SK-N-SH (cell line): ENCODE data around the gene LPP. TPM values are rescaled to one million over a fixed set of nuclear protein-coding genes. Genes with fewer than 3 reads are reported as not detected.
A peak's percentile ranks its signal among the peaks of the same experiment; 100 is the strongest.

ENCODE experiments used
- CTCF ChIA-PET: fragments of 300-600, 350-600 bp; formaldehyde crosslinking; extraction: SDS; loops from one replicate; lab custom pipeline; 2021; lab: Yijun Ruan, JAX
- POLR2A ChIA-PET: fragments of 350-600 bp; sonication (Branson Sonifier 250); formaldehyde crosslinking; extraction: SDS; loops from one replicate; lab custom pipeline; 2020; ENCODE audit warnings: antibody characterized with exemption, inconsistent platforms; lab: Yijun Ruan, JAX
- DNase-seq: peaks from one replicate; pipeline ENCODE4 v3.0.0; 2012
- H2AFZ ChIP-seq: fragments of 200-600 bp; sonication (generic); 2 replicates; pipeline ENCODE4 v1.8.1; 2016; ENCODE audit warnings: antibody characterized with exemption, mild to moderate bottlenecking, low read depth
- H3F3A ChIP-seq: fragments of 200-600 bp; sonication (generic); replicated peaks from 2 replicates; pipeline ENCODE3; 2016; ENCODE audit warnings: antibody characterized with exemption, mild to moderate bottlenecking; ENCODE audit not compliant: insufficient read depth
- H3K27ac ChIP-seq, 2 experiments: fragments of 200-500 bp in 1 of 2; fragments of 200-600 bp in 1 of 2; sonication (Bioruptor generic) in 1 of 2; sonication (generic), shearing (Covaris generic) in 1 of 2; 2 replicates each; pipeline versions ENCODE4 v1.5.1 to v1.6.1; 2014 to 2016; ENCODE audit warnings: low read depth in 2 of 2, inconsistent platforms in 1 of 2, low read length in 1 of 2, mild to moderate bottlenecking in 1 of 2, mixed read lengths in 1 of 2
- H3K27me3 ChIP-seq: fragments of 200-600 bp; sonication (generic), shearing (Covaris generic); 2 replicates; pipeline ENCODE4 v1.6.1; 2016; ENCODE audit warnings: mixed run types; ENCODE audit not compliant: insufficient read depth
- H3K36me3 ChIP-seq, 2 experiments: fragments of 200-500 bp in 1 of 2; fragments of 200-600 bp in 1 of 2; sonication (Bioruptor generic) in 1 of 2; sonication (generic) in 1 of 2; replicated peaks in 1 of 2; 2 replicates each; pipeline versions ENCODE3 to v1.5.1; 2014 to 2016; ENCODE audit warnings: low read length in 1 of 2, mild to moderate bottlenecking in 1 of 2; ENCODE audit not compliant: insufficient read depth in 2 of 2, control insufficient read depth in 1 of 2
- H3K4me1 ChIP-seq, 2 experiments: fragments of 200-500 bp in 1 of 2; fragments of 200-600 bp in 1 of 2; sonication (Bioruptor generic) in 1 of 2; sonication (generic), shearing (Covaris generic) in 1 of 2; 2 replicates each; pipeline versions ENCODE4 v1.5.1 to v1.6.1; 2014 to 2016; ENCODE audit warnings: low read depth in 1 of 2, low read length in 1 of 2, mixed run types in 1 of 2; ENCODE audit not compliant: insufficient read depth in 2 of 2, control insufficient read depth in 1 of 2
- H3K4me2 ChIP-seq: fragments of 200-600 bp; sonication (generic), shearing (Covaris generic); 2 replicates; pipeline ENCODE4 v1.6.1; 2017; ENCODE audit warnings: mixed run types
- H3K4me3 ChIP-seq, 2 experiments: fragments of 200-500 bp in 1 of 2; fragments of 200-600 bp in 1 of 2; sonication (Bioruptor generic) in 1 of 2; sonication (generic), shearing (Covaris generic) in 1 of 2; 2 replicates each; pipeline versions ENCODE4 v1.5.1 to v1.8.1; 2014 to 2016; ENCODE audit warnings: low read depth in 2 of 2, inconsistent platforms in 1 of 2, low read length in 1 of 2, mild to moderate bottlenecking in 1 of 2, mixed read lengths in 1 of 2, moderate library complexity in 1 of 2
- H3K79me2 ChIP-seq: fragments of 200-600 bp; sonication (generic); 2 replicates; pipeline ENCODE4 v1.8.1; 2017; ENCODE audit warnings: mild to moderate bottlenecking; ENCODE audit not compliant: insufficient read depth
- H3K9ac ChIP-seq: fragments of 200-600 bp; sonication (generic); 2 replicates; pipeline ENCODE4 v1.6.1; 2017; ENCODE audit warnings: mixed run types
- H3K9me2 ChIP-seq: fragments of 200-600 bp; sonication (generic); 2 replicates; pipeline ENCODE4 v1.6.1; 2017; ENCODE audit warnings: mixed run types
- H3K9me3 ChIP-seq: fragments of 200-600 bp; sonication (generic); 2 replicates; pipeline ENCODE4 v1.6.1; 2017; ENCODE audit warnings: mixed run types, mild to moderate bottlenecking, moderate library complexity
- H4K20me1 ChIP-seq: fragments of 200-600 bp; sonication (generic); 2 replicates; pipeline ENCODE4 v1.6.1; 2017; ENCODE audit warnings: mild to moderate bottlenecking, mixed run types; ENCODE audit not compliant: insufficient read depth
- FOSL2 ChIP-seq: IDR thresholded peaks from 2 replicates; pipeline ENCODE4 v1.4.0; 2012; ENCODE audit warnings: low read depth, mild to moderate bottlenecking, moderate library complexity, borderline replicate concordance
- GATA2 ChIP-seq: sonication (generic); formaldehyde crosslinking; IDR thresholded peaks from 2 replicates; pipeline ENCODE4 v1.5.0; 2020; ENCODE audit warnings: mild to moderate bottlenecking, missing genetic modification reagents
- JUND ChIP-seq: IDR thresholded peaks from 2 replicates; pipeline ENCODE4 v1.4.0; 2012
- NFIC ChIP-seq: IDR thresholded peaks from 2 replicates; pipeline ENCODE4 v1.4.0; 2012; ENCODE audit warnings: borderline replicate concordance
- RAD21 ChIP-seq: IDR thresholded peaks from 2 replicates; pipeline ENCODE4 v1.6.1; 2012; ENCODE audit warnings: mild to moderate bottlenecking, low read length
- RCOR1 ChIP-seq: fragments of 150-350 bp; IDR thresholded peaks from 2 replicates; pipeline ENCODE4 v1.6.1; 2017; ENCODE audit warnings: antibody characterized with exemption, low read length
- RXRA ChIP-seq: IDR thresholded peaks from 2 replicates; pipeline ENCODE4 v1.4.0; 2012; ENCODE audit warnings: low read depth, mild to moderate bottlenecking, borderline replicate concordance
- SIN3A ChIP-seq: IDR thresholded peaks from 2 replicates; pipeline ENCODE4 v1.6.1; 2012; ENCODE audit warnings: low read depth, mild to moderate bottlenecking, low read length, moderate library complexity, borderline replicate concordance
- SMC3 ChIP-seq: IDR thresholded peaks from 2 replicates; pipeline ENCODE4 v1.6.1; 2012; ENCODE audit warnings: low read depth, low read length, improper control_type of control experiment
- TCF12 ChIP-seq: IDR thresholded peaks from 2 replicates; pipeline ENCODE4 v1.4.0; 2012
- WGBS: methylation state at CpG from one replicate; pipeline ENCODE4 v1.1.6; 2017; ENCODE audit warnings: low lambda C conversion rate; 5-methylcytosine and 5-hydroxymethylcytosine counted together
- polyA plus RNA-seq, 3 experiments: library from polyadenylated mRNA; depleted of rRNA; stranded (reverse); fragments of >200 nt; gene quantifications; 2 replicates each; pipeline ENCODE4 v1.2.3, GENCODE V29; 2012
- TF ChIP-seq, protein P1 (sequence below): IDR thresholded peaks from 2 replicates; pipeline ENCODE4 v1.4.0; 2012; ENCODE audit warnings: low read depth, borderline replicate concordance
- TF ChIP-seq, protein P2 (sequence below): IDR thresholded peaks from 2 replicates; pipeline ENCODE4 v1.4.0; 2012; ENCODE audit warnings: low read depth

LPP gene
- polyA plus RNA-seq, 1 of the 3 experiments (the other 2 are of a cell fraction) = 6.6 TPM

DNA sequence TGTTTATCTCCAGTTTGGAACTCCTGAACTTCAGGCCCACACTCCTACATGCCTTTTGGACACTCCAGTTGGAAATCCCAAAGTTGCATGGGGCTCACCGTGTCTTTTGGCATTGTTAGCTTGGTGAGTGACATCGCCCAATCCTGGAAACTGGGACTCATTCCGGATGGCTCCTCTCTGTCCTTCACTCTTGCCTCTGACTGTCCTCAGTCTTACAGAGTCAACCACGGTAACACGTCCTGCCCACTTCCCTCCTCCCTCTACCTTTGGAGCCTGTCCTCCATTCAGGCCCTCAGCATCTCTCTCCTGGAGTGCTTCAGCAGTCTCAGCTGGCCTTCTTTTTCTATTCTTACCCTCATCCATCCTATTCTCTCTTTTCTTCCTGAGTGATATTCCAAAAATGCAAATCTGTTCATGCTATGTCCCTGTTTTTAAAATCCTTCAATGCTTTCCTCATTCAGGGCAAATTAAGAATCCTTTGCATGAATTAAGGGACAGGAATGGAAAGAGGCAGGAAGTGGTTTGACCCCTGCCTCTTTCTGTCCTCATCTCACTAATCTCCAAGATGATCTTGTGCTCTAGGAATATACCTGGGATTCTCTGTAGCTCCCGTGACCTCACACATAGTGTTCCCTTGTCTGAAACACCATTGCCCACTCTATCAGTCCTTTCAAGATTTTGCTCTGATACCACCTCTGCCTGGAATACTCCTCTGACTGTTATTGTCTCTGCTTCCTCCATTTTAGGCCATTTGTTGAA, 42.5 kb downstream of the LPP start:
- Histone ChIP-seq H3K4me3 (no peak overlapping the region), H3K27ac (peak overlapping the region in 1 of 2 experiments; percentile 42; a peak in 2 of 4 replicates), H3K9me2 (no peaks in the 10 kb centered on the region), H3K79me2 (peaks cover 98% of the 10 kb centered on the region), H4K20me1 (peaks cover 5% of the 10 kb centered on the region), H3K27me3 (no peaks in the 10 kb centered on the region), H3K4me1 (peaks cover 0 to 16% of the 10 kb centered on the region in 2 experiments; a peak in 3 of 4 replicates), H2AFZ (no peak overlapping the region), H3F3A (peaks cover 11% of the 10 kb centered on the region), H3K9ac (no peak overlapping the region), H3K4me2 (peak overlapping the region; percentile 36), H3K9me3 (no peaks in the 10 kb centered on the region), H3K36me3 (peaks cover 4 to 9% of the 10 kb centered on the region in 2 experiments)
- DNase-seq = no peak
- WGBS = 53% methylated on average over 6 of the region's 6 CpGs
- POLR2A ChIA-PET = no interaction called here
- CTCF ChIA-PET = interaction anchor here (0.8 kb wide), 1 partner anchor 456 kb away, joined by 3 read pairs; no protein-coding TSS in a partner anchor
- TF ChIP-seq NFIC = no peak
- TF ChIP-seq RXRA = 0 out of 2 replicates have a peak, but pooled peaks have one; percentile 27

DNA sequence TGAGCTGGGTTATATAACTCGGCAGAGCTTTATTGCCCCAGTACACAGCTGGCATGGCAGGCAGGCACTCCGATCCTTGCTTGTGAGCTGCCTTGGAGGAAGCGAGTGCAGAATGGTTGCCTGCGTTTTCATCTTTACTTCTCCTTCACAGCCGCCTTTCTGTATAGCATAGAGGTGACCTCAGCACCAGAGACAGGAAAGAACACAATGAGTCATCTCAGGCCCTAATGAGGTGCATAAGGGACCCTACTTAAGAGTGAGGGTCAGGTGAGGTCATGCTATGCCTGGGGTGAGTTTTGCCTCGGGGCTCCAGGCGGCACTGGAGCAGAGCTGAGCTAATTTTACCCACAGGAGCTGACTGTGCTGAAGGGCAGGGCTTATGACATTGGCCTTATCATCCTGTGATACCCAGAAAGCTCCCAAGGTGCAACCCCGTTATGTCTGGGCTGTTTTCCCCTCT, 43.5 kb downstream of the LPP start:
- peak overlapping the region in 1 of 2 experiments; percentile 42; a peak in 3 of 4 replicates for H3K27ac ChIP-seq
- CTCF ChIA-PET = interaction anchor here (0.8 kb wide), 1 partner anchor 457 kb away, joined by 3 read pairs; no protein-coding TSS in a partner anchor
- no peak overlapping the region for H3K4me3 ChIP-seq
- H4K20me1 ChIP-seq = peaks cover 7% of the 10 kb centered on the region
- peaks cover 98% of the 10 kb centered on the region for H3K79me2 ChIP-seq
- WGBS = 60% methylated on average over 7 of the region's 8 CpGs
- POLR2A ChIA-PET = no interaction called here
- no peak for DNase-seq
- H3K9me2 ChIP-seq = no peaks in the 10 kb centered on the region
- peaks cover 0 to 16% of the 10 kb centered on the region in 2 experiments; a peak in 3 of 4 replicates for H3K4me1 ChIP-seq
- no peaks in the 10 kb centered on the region for H3K9me3 ChIP-seq
- peaks cover 14% of the 10 kb centered on the region for H3F3A ChIP-seq
- TF ChIP-seq SMC3 (no peak), FOSL2 (peak; percentile 63; the same call in 1 of the 2 replicates), RAD21 (no peak), RXRA (peak; percentile 82; the same call in 1 of the 2 replicates), TCF12 (peak; percentile 55), JUND (peak; percentile 49)
- peak overlapping the region; percentile 36 for H3K4me2 ChIP-seq
- no peaks in the 10 kb centered on the region for H3K27me3 ChIP-seq
- H3K36me3 ChIP-seq = peaks cover 4 to 9% of the 10 kb centered on the region in 2 experiments
- no peak overlapping the region for H2AFZ ChIP-seq
- no peak overlapping the region for H3K9ac ChIP-seq

DNA sequence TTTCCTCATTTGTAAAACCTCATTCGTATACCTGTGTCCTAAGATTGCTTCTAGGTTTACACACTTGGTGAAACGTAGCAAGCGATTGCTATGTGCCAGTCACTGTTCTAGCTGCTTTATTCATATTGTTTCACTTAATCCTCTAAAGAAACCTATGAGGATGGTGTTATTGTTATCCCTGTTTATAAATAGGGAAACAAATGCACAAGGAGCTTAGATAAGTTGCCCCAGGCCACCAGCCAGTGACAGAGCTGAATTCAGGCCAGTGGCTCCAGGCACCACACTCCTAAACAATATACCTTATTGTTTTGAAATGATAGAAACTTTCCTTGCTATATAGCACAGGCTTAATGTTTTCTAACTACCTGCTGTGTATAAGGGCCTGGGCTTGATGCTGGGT, 44.0 kb downstream of the LPP start:
- H3K9me2 ChIP-seq = no peaks in the 10 kb centered on the region
- H3K4me3 ChIP-seq = no peak overlapping the region
- peaks cover 96% of the 10 kb centered on the region for H3K79me2 ChIP-seq
- TF ChIP-seq, protein P1, sequence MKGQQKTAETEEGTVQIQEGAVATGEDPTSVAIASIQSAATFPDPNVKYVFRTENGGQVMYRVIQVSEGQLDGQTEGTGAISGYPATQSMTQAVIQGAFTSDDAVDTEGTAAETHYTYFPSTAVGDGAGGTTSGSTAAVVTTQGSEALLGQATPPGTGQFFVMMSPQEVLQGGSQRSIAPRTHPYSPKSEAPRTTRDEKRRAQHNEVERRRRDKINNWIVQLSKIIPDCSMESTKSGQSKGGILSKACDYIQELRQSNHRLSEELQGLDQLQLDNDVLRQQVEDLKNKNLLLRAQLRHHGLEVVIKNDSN = no peak
- TF ChIP-seq, protein P2, sequence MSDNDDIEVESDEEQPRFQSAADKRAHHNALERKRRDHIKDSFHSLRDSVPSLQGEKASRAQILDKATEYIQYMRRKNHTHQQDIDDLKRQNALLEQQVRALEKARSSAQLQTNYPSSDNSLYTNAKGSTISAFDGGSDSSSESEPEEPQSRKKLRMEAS = no peak
- TF ChIP-seq GATA2 (CRISPR knock-in tag) (no peak), SIN3A (no peak), RCOR1 (no peak)
- ChIA-PET POLR2A (no interaction called here), CTCF (no interaction called here)
- peak overlapping the region in 1 of 2 experiments; percentile 42; a peak in 2 of 4 replicates for H3K27ac ChIP-seq
- H3K4me1 ChIP-seq = peaks cover 0 to 16% of the 10 kb centered on the region in 2 experiments; a peak in 3 of 4 replicates
- H3K36me3 ChIP-seq = peaks cover 2 to 9% of the 10 kb centered on the region in 2 experiments
- WGBS = 95% methylated on average over 3 of the region's 3 CpGs
- no peak for DNase-seq
- peaks cover 7% of the 10 kb centered on the region for H4K20me1 ChIP-seq
- no peaks in the 10 kb centered on the region for H3K27me3 ChIP-seq
- H3K9me3 ChIP-seq = no peaks in the 10 kb centered on the region
- peaks cover 15% of the 10 kb centered on the region for H3F3A ChIP-seq
- H3K9ac ChIP-seq = no peak overlapping the region
- no peak overlapping the region for H3K4me2 ChIP-seq
- no peak overlapping the region for H2AFZ ChIP-seq
